Nephron progenitor cell (in vitro differentiated cells): ENCODE results near the gene GLRA2.
A peak's percentile ranks its signal among the peaks of the same experiment; 100 is the strongest.

ENCODE experiments used
- DNase-seq: peaks from one replicate; pipeline ENCODE4 v3.0.0; 2021
- H3K27ac Mint-ChIP-seq: 2 replicates; pipeline ENCODE4 v1.8.0; 2021; ENCODE audit warnings: mild to moderate bottlenecking, moderate library complexity, mixed read lengths
- H3K27me3 Mint-ChIP-seq: 2 replicates; pipeline ENCODE4 v1.8.0; 2021; ENCODE audit warnings: mild to moderate bottlenecking, low read depth, mixed read lengths; ENCODE audit not compliant: poor library complexity
- H3K36me3 Mint-ChIP-seq: 2 replicates; pipeline ENCODE4 v1.8.0; 2021; ENCODE audit warnings: low read depth, mixed read lengths
- H3K4me1 Mint-ChIP-seq: 2 replicates; pipeline ENCODE4 v1.8.0; 2021; ENCODE audit warnings: mixed read lengths
- H3K4me3 Mint-ChIP-seq: 2 replicates; pipeline ENCODE4 v1.8.0; 2021; ENCODE audit warnings: mild to moderate bottlenecking, moderate library complexity, mixed read lengths
- H3K9me3 Mint-ChIP-seq: 2 replicates; pipeline ENCODE4 v1.8.0; 2021; ENCODE audit warnings: mild to moderate bottlenecking, moderate library complexity, mixed read lengths
- TF ChIP-seq, protein P1 (sequence below): fragments of 200-600 bp; sonication (generic); IDR thresholded peaks from 2 replicates; pipeline ENCODE4 v1.5.0; 2021; ENCODE audit warnings: antibody characterized with exemption

Gene GLRA2

DNA sequence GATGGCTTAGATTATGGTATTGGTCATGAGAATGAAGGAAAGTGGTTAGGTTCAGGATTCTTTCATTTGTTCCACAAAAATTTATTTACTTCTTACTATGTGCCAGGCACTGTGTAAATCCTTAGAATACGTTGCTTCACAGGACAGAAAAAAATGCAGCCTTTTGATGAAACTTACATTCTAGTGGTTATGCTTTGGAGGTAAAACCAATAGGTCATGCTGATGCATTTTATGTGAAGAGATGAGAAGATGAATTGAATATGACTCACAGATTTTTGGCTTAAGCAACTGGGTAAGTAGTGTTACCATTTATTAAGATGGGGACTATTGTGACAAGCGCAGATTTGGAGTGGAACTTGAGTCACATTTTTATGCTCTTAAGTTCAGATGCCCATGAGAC lies 165.3 kb downstream of the GLRA2 start:
- H3K4me1 Mint-ChIP-seq: no peaks in the 10 kb centered on the region
- no peak for DNase-seq
- peaks cover 16% of the 10 kb centered on the region for H3K9me3 Mint-ChIP-seq
- H3K4me3 Mint-ChIP-seq: no peak overlapping the region
- peaks cover 4% of the 10 kb centered on the region for H3K36me3 Mint-ChIP-seq
- no peaks in the 10 kb centered on the region for H3K27me3 Mint-ChIP-seq
- TF ChIP-seq, protein P1, sequence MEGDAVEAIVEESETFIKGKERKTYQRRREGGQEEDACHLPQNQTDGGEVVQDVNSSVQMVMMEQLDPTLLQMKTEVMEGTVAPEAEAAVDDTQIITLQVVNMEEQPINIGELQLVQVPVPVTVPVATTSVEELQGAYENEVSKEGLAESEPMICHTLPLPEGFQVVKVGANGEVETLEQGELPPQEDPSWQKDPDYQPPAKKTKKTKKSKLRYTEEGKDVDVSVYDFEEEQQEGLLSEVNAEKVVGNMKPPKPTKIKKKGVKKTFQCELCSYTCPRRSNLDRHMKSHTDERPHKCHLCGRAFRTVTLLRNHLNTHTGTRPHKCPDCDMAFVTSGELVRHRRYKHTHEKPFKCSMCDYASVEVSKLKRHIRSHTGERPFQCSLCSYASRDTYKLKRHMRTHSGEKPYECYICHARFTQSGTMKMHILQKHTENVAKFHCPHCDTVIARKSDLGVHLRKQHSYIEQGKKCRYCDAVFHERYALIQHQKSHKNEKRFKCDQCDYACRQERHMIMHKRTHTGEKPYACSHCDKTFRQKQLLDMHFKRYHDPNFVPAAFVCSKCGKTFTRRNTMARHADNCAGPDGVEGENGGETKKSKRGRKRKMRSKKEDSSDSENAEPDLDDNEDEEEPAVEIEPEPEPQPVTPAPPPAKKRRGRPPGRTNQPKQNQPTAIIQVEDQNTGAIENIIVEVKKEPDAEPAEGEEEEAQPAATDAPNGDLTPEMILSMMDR: no peak
- H3K27ac Mint-ChIP-seq: no peak overlapping the region

DNA sequence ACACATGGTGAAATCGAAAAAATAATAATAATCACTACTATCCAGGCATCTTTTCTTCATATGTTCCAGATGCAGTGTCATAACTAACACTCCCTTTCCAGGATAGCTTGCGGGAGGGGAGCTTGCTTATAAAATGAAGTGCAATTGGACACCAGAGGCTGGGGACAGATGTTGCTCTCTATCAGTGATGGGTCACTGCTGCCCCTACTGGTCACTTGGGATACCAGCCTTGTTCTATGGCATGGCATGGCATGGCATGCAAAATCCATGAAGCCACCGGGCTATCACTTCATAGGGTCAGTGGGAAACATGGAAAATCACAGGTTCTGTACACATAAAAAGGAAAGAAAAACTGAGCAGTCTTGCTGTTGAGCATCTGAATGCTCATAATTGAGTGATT lies 168.1 kb downstream of the GLRA2 start:
- TF ChIP-seq, protein P1: peak; percentile 44
- DNase-seq: peak; percentile 39
- no peaks in the 10 kb centered on the region for H3K4me1 Mint-ChIP-seq
- H3K27me3 Mint-ChIP-seq: no peaks in the 10 kb centered on the region
- no peak overlapping the region for H3K4me3 Mint-ChIP-seq
- peaks cover 8% of the 10 kb centered on the region for H3K9me3 Mint-ChIP-seq
- no peaks in the 10 kb centered on the region for H3K36me3 Mint-ChIP-seq
- H3K27ac Mint-ChIP-seq: no peak overlapping the region

DNA sequence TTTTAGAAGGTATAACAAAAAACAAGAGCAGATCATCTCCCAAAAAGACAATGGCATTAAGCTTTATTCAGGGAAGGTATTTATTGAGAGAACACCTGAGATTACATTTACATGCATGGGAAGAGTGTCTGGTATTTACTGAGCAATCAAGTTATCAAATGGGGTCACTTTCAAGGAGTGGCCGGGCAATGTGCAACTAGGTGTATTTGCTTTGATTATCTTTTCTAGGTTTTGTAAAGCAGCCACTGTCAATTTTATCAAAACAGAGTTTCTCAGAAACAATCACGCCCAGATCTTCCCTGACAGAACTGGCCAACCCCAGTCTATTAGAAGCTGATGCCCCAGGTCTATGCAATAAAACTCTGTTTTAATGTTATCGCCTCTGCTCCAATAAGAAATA lies 169.5 kb downstream of the GLRA2 start:
- TF ChIP-seq, protein P1: no peak
- no peaks in the 10 kb centered on the region for H3K27me3 Mint-ChIP-seq
- no peak overlapping the region for H3K4me3 Mint-ChIP-seq
- H3K4me1 Mint-ChIP-seq: no peaks in the 10 kb centered on the region
- no peak overlapping the region for H3K27ac Mint-ChIP-seq
- no peaks in the 10 kb centered on the region for H3K36me3 Mint-ChIP-seq
- peaks cover 14% of the 10 kb centered on the region for H3K9me3 Mint-ChIP-seq
- no peak for DNase-seq

GRCh38 chrX:14700982-14701381 lies 171.6 kb downstream of the GLRA2 start:
- peaks cover 14% of the 10 kb centered on the region for H3K9me3 Mint-ChIP-seq
- no peaks in the 10 kb centered on the region for H3K36me3 Mint-ChIP-seq
- H3K4me1 Mint-ChIP-seq: no peaks in the 10 kb centered on the region
- no peak overlapping the region for H3K27ac Mint-ChIP-seq
- no peak for DNase-seq
- no peak overlapping the region for H3K4me3 Mint-ChIP-seq
- TF ChIP-seq, protein P1: no peak
- H3K27me3 Mint-ChIP-seq: no peaks in the 10 kb centered on the region

DNA sequence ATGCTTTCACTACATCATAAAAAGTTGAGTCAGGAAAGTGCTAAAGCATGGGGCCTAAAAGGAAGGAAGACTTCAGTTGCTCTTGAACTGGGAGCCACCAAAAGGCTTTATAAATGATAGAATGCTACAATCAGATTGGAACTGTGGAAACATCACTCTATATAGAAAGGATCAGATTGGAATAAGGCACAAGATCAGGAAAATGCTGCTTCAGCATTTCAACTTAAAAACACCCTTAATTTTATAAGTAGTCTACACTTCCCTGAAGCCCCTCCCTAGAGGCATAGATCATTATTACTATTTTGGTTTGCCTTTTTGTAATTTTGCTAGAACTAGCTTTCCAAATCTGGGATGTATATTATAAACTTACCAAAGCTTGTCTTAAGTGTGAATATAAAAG lies 172.8 kb downstream of the GLRA2 start:
- Mint-ChIP-seq H3K4me1 (no peaks in the 10 kb centered on the region), H3K4me3 (no peak overlapping the region), H3K36me3 (no peaks in the 10 kb centered on the region), H3K27ac (no peak overlapping the region), H3K9me3 (peaks cover 7% of the 10 kb centered on the region), H3K27me3 (no peaks in the 10 kb centered on the region)
- TF ChIP-seq, protein P1: no peak
- no peak for DNase-seq

DNA sequence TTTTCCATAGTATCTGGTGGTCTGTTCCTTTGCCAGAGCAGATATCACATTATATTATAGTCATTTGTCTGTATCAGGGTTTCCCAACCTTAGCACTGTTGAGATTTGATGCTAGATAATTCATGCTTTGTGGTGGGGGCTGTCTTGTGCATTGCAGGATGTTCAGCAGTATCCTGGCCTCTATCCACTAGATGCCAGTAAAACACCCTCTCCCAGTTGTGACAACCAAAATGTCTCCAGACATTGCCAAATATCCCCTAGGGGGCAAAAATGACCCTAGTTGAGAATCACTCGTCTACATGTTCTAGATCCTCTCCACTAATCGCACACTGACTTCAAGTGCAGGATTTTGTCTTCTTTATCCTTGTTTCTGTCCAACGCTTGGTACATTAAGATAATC lies 182.8 kb downstream of the GLRA2 start:
- Mint-ChIP-seq H3K27me3 (no peaks in the 10 kb centered on the region), H3K36me3 (no peaks in the 10 kb centered on the region), H3K27ac (no peak overlapping the region), H3K9me3 (peaks cover 36% of the 10 kb centered on the region), H3K4me3 (no peak overlapping the region), H3K4me1 (no peaks in the 10 kb centered on the region)
- no peak for DNase-seq
- TF ChIP-seq, protein P1: no peak
